H9 (cell line): ENCODE measurements around the gene PHYHIPL. TPM values are rescaled to one million over a fixed set of nuclear protein-coding genes. Genes with fewer than 3 reads are reported as not detected.
A peak's percentile ranks its signal among the peaks of the same experiment; 100 is the strongest.

ENCODE experiments used
- DNase-seq: peaks from one replicate; pipeline ENCODE4 v3.0.0-alpha.2; 2017
- H2AFZ ChIP-seq: one replicate; pipeline ENCODE4 v1.6.1; 2013; ENCODE audit warnings: mild to moderate bottlenecking, low read length, control low read depth, moderate library complexity
- H2AK5ac ChIP-seq: 2 replicates; pipeline ENCODE4 v1.6.1; 2013; ENCODE audit warnings: low read length, control low read depth, mixed read lengths; ENCODE audit not compliant: insufficient read length
- H2BK120ac ChIP-seq: one replicate; pipeline ENCODE4 v1.6.1; 2013; ENCODE audit warnings: low read depth, mild to moderate bottlenecking, low read length, control low read depth, inconsistent platforms; ENCODE audit not compliant: poor library complexity, severe bottlenecking
- H2BK12ac ChIP-seq: 2 replicates; pipeline ENCODE4 v1.6.1; 2013; ENCODE audit warnings: low read length, control low read depth, mixed read lengths, low read depth; ENCODE audit not compliant: insufficient read length
- H2BK15ac ChIP-seq: 2 replicates; pipeline ENCODE4 v1.6.1; 2013; ENCODE audit warnings: low read depth, low read length, control low read depth
- H2BK20ac ChIP-seq: one replicate; pipeline ENCODE4 v1.6.1; 2013; ENCODE audit warnings: low read depth, mild to moderate bottlenecking, low read length, control low read depth, inconsistent platforms; ENCODE audit not compliant: poor library complexity, severe bottlenecking
- H2BK5ac ChIP-seq: 2 replicates; pipeline ENCODE4 v1.6.1; 2013; ENCODE audit warnings: low read length, control low read depth, mixed read lengths; ENCODE audit not compliant: insufficient read length
- H3K14ac ChIP-seq: 2 replicates; pipeline ENCODE4 v1.6.1; 2013; ENCODE audit warnings: low read length, control low read depth; ENCODE audit not compliant: insufficient read depth
- H3K18ac ChIP-seq: 2 replicates; pipeline ENCODE4 v1.6.1; 2013; ENCODE audit warnings: low read depth, mild to moderate bottlenecking, mixed read lengths, low read length, control low read depth; ENCODE audit not compliant: insufficient read length
- H3K23ac ChIP-seq: 2 replicates; pipeline ENCODE4 v1.6.1; 2013; ENCODE audit warnings: low read length, control low read depth, mixed read lengths, low read depth; ENCODE audit not compliant: insufficient read length
- H3K23me2 ChIP-seq: 2 replicates; pipeline ENCODE4 v1.6.1; 2013; ENCODE audit warnings: low read depth, mild to moderate bottlenecking, mixed read lengths, low read length, control low read depth; ENCODE audit not compliant: insufficient read length, poor library complexity, severe bottlenecking
- H3K27ac ChIP-seq: 2 replicates; pipeline ENCODE4 v1.5.1; 2013; ENCODE audit warnings: low read length, control low read depth, mixed read lengths, low read depth; ENCODE audit not compliant: insufficient read length
- H3K27me3 ChIP-seq: 2 replicates; pipeline ENCODE4 v1.6.1; 2013; ENCODE audit warnings: low read length, control low read depth, inconsistent platforms; ENCODE audit not compliant: insufficient read depth
- H3K4ac ChIP-seq: 2 replicates; pipeline ENCODE4 v1.6.1; 2013; ENCODE audit warnings: low read depth, mild to moderate bottlenecking, control low read depth, inconsistent platforms, low read length, moderate library complexity
- H3K4me1 ChIP-seq: 2 replicates; pipeline ENCODE4 v1.6.1; 2013; ENCODE audit warnings: low read length, control low read depth, inconsistent platforms; ENCODE audit not compliant: insufficient read depth
- H3K4me2 ChIP-seq: 2 replicates; pipeline ENCODE4 v1.6.1; 2013; ENCODE audit warnings: low read length, control low read depth, mixed read lengths; ENCODE audit not compliant: insufficient read length, insufficient read depth
- H3K56ac ChIP-seq: 2 replicates; pipeline ENCODE4 v1.6.1; 2013; ENCODE audit warnings: low read depth, mild to moderate bottlenecking, mixed read lengths, low read length, control low read depth; ENCODE audit not compliant: insufficient read length
- H3K79me1 ChIP-seq: 2 replicates; pipeline ENCODE4 v1.6.1; 2013; ENCODE audit warnings: low read depth, mild to moderate bottlenecking, moderate library complexity, low read length, control low read depth, inconsistent platforms; ENCODE audit not compliant: insufficient read depth, poor library complexity, severe bottlenecking
- H3K79me2 ChIP-seq: 2 replicates; pipeline ENCODE4 v1.6.1; 2013; ENCODE audit warnings: low read length, control low read depth, inconsistent platforms; ENCODE audit not compliant: insufficient read depth
- H3K9ac ChIP-seq: 2 replicates; pipeline ENCODE4 v1.6.1; 2013; ENCODE audit warnings: low read length, control low read depth, mixed read lengths; ENCODE audit not compliant: insufficient read length; ENCODE audit errors: extremely low read depth
- H3K9me3 ChIP-seq: one replicate; pipeline ENCODE4 v1.6.1; 2013; ENCODE audit warnings: low read depth, low read length, inconsistent platforms; ENCODE audit not compliant: control insufficient read depth
- H3T11ph ChIP-seq: one replicate; pipeline ENCODE4 v1.6.1; 2013; ENCODE audit warnings: mild to moderate bottlenecking, low read length, control low read depth, inconsistent platforms
- H4K20me1 ChIP-seq: one replicate; pipeline ENCODE4 v1.6.1; 2013; ENCODE audit not compliant: control insufficient read depth, insufficient read length, insufficient read depth
- H4K5ac ChIP-seq: 2 replicates; pipeline ENCODE4 v1.6.1; 2013; ENCODE audit warnings: low read depth, mild to moderate bottlenecking, mixed read lengths, low read length, control low read depth; ENCODE audit not compliant: insufficient read length
- H4K8ac ChIP-seq: replicated peaks from 2 replicates; pipeline ENCODE4 v1.6.1; 2013; ENCODE audit warnings: low read length, control low read depth, mixed read lengths, low read depth; ENCODE audit not compliant: insufficient read length
- H4K91ac ChIP-seq: 2 replicates; pipeline ENCODE4 v1.6.1; 2013; ENCODE audit warnings: low read depth, mild to moderate bottlenecking, moderate library complexity, mixed read lengths, low read length, control low read depth; ENCODE audit not compliant: insufficient read length
- H3K27ac Mint-ChIP-seq, 3 experiments: 2 replicates in 2 of 3; 3 replicates in 1 of 3; pipeline ENCODE4 v1.8.0; 2020 to 2021; ENCODE audit warnings: mixed read lengths in 3 of 3, mild to moderate bottlenecking in 1 of 3, moderate library complexity in 1 of 3
- H3K27me3 Mint-ChIP-seq: 2 replicates; pipeline ENCODE4 v1.8.0; 2021; ENCODE audit warnings: low read depth, mild to moderate bottlenecking, moderate library complexity, mixed read lengths
- H3K36me3 Mint-ChIP-seq, 3 experiments: 2 replicates in 2 of 3; 3 replicates in 1 of 3; pipeline ENCODE4 v1.8.0; 2020 to 2021; ENCODE audit warnings: low read depth in 3 of 3, mixed read lengths in 3 of 3; ENCODE audit not compliant: insufficient read depth in 1 of 3
- H3K4me1 Mint-ChIP-seq, 2 experiments: 2 replicates each; pipeline ENCODE4 v1.8.0; 2020; ENCODE audit warnings: mixed read lengths in 2 of 2
- H3K4me3 Mint-ChIP-seq, 2 experiments: 2 replicates in 1 of 2; 3 replicates in 1 of 2; pipeline ENCODE4 v1.8.0; 2020 to 2021; ENCODE audit warnings: mild to moderate bottlenecking in 2 of 2, mixed read lengths in 2 of 2, moderate library complexity in 1 of 2
- H3K9me3 Mint-ChIP-seq, 2 experiments: 2 replicates in 1 of 2; 3 replicates in 1 of 2; pipeline ENCODE4 v1.8.0; 2020; ENCODE audit warnings: mild to moderate bottlenecking in 2 of 2, mixed read lengths in 2 of 2, moderate library complexity in 1 of 2
- CTCF ChIP-seq: fragments of 200-600 bp; sonication (generic); conservative IDR thresholded peaks from 3 replicates; pipeline ENCODE4 v1.8.0; 2021; ENCODE audit warnings: antibody characterized with exemption, mild to moderate bottlenecking
- WGBS: extraction: QIAGEN DNeasy Blood & Tissue Kit; methylation state at CpG from one replicate; pipeline ENCODE4 v1.1.7; 2013; ENCODE audit warnings: missing lambda C conversion rate, low lambda C conversion rate, mixed read lengths; ENCODE audit not compliant: insufficient read length; ENCODE audit errors: extremely low coverage; 5-methylcytosine and 5-hydroxymethylcytosine counted together
- total RNA-seq: library from RNA; stranded (reverse); gene quantifications from 2 replicates; pipeline ENCODE4 v1.2.1, GENCODE V29; 2021

PHYHIPL gene
- total RNA-seq, 1 experiment from 2014 or later, result 0.44 TPM

- H3K56ac ChIP-seq, result no peak overlapping the region
- H4K91ac ChIP-seq, result no peak overlapping the region
- no peak overlapping the region for H2AK5ac ChIP-seq
- Mint-ChIP-seq H3K4me3 (peak overlapping the region; percentile 61 to 73), H3K9me3 (peaks cover 0 to 6% of the 10 kb centered on the region in 2 experiments; a peak in 2 of 5 replicates), H3K4me1 (peaks cover 9 to 10% of the 10 kb centered on the region in 2 experiments; a peak in 3 of 4 replicates), H3K27ac (no peak overlapping the region), H3K36me3 (no peaks in the 10 kb centered on the region), H3K27me3 (peaks cover 72% of the 10 kb centered on the region)
- H3K23me2 ChIP-seq, result peaks cover 16% of the 10 kb centered on the region
- H3K79me1 ChIP-seq, result no peaks in the 10 kb centered on the region
- H3K9ac ChIP-seq, result no peak overlapping the region
- no peak overlapping the region for H3T11ph ChIP-seq
- no peak overlapping the region for H2BK15ac ChIP-seq
- H3K4me1 ChIP-seq, result no peaks in the 10 kb centered on the region
- no peak overlapping the region for H4K8ac ChIP-seq
- H3K79me2 ChIP-seq, result no peaks in the 10 kb centered on the region
- no peak overlapping the region for H2BK20ac ChIP-seq
- no peak overlapping the region for H3K18ac ChIP-seq
- no peaks in the 10 kb centered on the region for H3K9me3 ChIP-seq
- H4K20me1 ChIP-seq, result no peaks in the 10 kb centered on the region
- H3K4ac ChIP-seq, result no peak overlapping the region
- no peak overlapping the region for H2BK12ac ChIP-seq
- WGBS, result no CpG with 5 or more reads among the region's 41 CpGs
- H3K27me3 ChIP-seq, result peaks cover 13% of the 10 kb centered on the region; the same call in 1 of the 2 replicates
- no peak overlapping the region for H2BK5ac ChIP-seq
- H4K5ac ChIP-seq, result no peak overlapping the region
- H2BK120ac ChIP-seq, result no peak overlapping the region
- no peak overlapping the region for H3K23ac ChIP-seq
- H3K14ac ChIP-seq, result no peak overlapping the region
- H2AFZ ChIP-seq, result no peak overlapping the region
- no peak overlapping the region for H3K27ac ChIP-seq
- no peak; the same call in 2 of the 3 replicates for TF ChIP-seq CTCF
- DNase-seq, result peak; percentile 68
- peak overlapping the region; percentile 81 for H3K4me2 ChIP-seq
Measured at GRCh38 chr10:59177031-59177797, 771 bp downstream of the PHYHIPL start.
